IMR-90 (cell line): ENCODE results near the gene ZNF587.
"Not testable (repeated sequence)": the region's sequence is repeated elsewhere in the genome, so short reads cannot be mapped to it uniquely, and the experiment has no call there.

Source experiments
- BHLHE40 ChIP-seq: fragments of 150-350 bp; IDR thresholded peaks from 2 replicates; pipeline ENCODE4 v1.6.1; 2016; ENCODE audit warnings: mild to moderate bottlenecking, low read depth, low read length
- CEBPB ChIP-seq: IDR thresholded peaks from 2 replicates; pipeline ENCODE4 v1.6.1; 2012; ENCODE audit warnings: low read depth, low read length, improper control_type of control experiment
- CHD1 ChIP-seq: IDR thresholded peaks from 2 replicates; pipeline ENCODE4 v1.6.1; 2012; ENCODE audit warnings: low read depth, low read length, improper control_type of control experiment
- CTCF ChIP-seq: conservative IDR thresholded peaks from 2 replicates; pipeline ENCODE4 v1.5.1; 2012; ENCODE audit warnings: mild to moderate bottlenecking, low read depth, low read length, improper control_type of control experiment
- FOS ChIP-seq: fragments of 150-350 bp; IDR thresholded peaks from 2 replicates; pipeline ENCODE4 v1.6.1; 2016; ENCODE audit warnings: low read depth, low read length
- MAFK ChIP-seq: IDR thresholded peaks from 2 replicates; pipeline ENCODE4 v1.6.1; 2012; ENCODE audit warnings: low read depth, low read length, improper control_type of control experiment
- MAZ ChIP-seq: IDR thresholded peaks from 2 replicates; pipeline ENCODE4 v1.6.1; 2012; ENCODE audit warnings: low read depth, mild to moderate bottlenecking, low read length, improper control_type of control experiment, moderate library complexity, borderline replicate concordance
- MXI1 ChIP-seq: IDR thresholded peaks from 2 replicates; pipeline ENCODE4 v1.6.1; 2012; ENCODE audit warnings: low read depth, mild to moderate bottlenecking, low read length, moderate library complexity, borderline replicate concordance
- POLR2A ChIP-seq: IDR thresholded peaks from 2 replicates; pipeline ENCODE4 v1.6.1; 2012; ENCODE audit warnings: mild to moderate bottlenecking, low read depth, low read length
- RAD21 ChIP-seq: IDR thresholded peaks from 2 replicates; pipeline ENCODE4 v1.6.1; 2012; ENCODE audit warnings: low read length, improper control_type of control experiment
- RCOR1 ChIP-seq: IDR thresholded peaks from 2 replicates; pipeline ENCODE4 v1.6.1; 2012; ENCODE audit warnings: mild to moderate bottlenecking, low read length, improper control_type of control experiment; ENCODE audit not compliant: insufficient replicate concordance
- RFX5 ChIP-seq: IDR thresholded peaks from 2 replicates; pipeline ENCODE4 v1.8.0; 2012; ENCODE audit warnings: low read depth, mild to moderate bottlenecking, low read length, moderate library complexity
- SMC3 ChIP-seq: fragments of 150-350 bp; IDR thresholded peaks from 2 replicates; pipeline ENCODE4 v1.6.1; 2016; ENCODE audit warnings: low read depth, mild to moderate bottlenecking, antibody characterized with exemption, low read length, moderate library complexity
- TF ChIP-seq, protein P1 (sequence below): fragments of 150-350 bp; IDR thresholded peaks from 2 replicates; pipeline ENCODE4 v1.6.1; 2017; ENCODE audit warnings: mild to moderate bottlenecking, antibody characterized with exemption, low read length, low read depth

DNA sequence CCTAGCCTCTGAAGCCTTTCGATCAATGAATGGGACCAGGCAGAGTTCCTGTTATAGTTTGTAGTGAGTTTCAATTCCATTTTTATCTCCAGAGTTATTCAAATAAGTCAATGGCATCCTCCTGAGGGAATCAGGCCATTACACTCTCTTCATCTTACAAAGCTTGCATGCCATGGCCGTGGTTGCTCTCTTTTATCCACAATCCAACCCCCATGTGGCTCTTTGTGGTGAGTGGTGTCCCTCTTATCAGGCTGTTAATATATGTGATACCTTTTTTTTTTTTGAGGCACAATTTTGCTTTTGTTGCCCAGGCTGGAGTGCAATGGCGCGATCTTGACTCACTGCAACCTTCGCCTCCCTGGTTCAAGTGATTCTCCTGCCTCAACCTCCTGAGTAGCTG, 12.7 kb upstream of the ZNF587 start:
- not testable (repeated sequence) for TF ChIP-seq CTCF, MXI1, POLR2A, RAD21, MAFK, RCOR1, FOS, SMC3, MAZ, BHLHE40, CHD1, CEBPB, RFX5
- TF ChIP-seq, protein P1, sequence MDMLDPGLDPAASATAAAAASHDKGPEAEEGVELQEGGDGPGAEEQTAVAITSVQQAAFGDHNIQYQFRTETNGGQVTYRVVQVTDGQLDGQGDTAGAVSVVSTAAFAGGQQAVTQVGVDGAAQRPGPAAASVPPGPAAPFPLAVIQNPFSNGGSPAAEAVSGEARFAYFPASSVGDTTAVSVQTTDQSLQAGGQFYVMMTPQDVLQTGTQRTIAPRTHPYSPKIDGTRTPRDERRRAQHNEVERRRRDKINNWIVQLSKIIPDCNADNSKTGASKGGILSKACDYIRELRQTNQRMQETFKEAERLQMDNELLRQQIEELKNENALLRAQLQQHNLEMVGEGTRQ, result not testable (repeated sequence)
